Liver (tissue), 3 donors: ENCODE measurements around the gene CDC20.

Source experiments
- CTCF ChIP-seq: fragments of 150-350 bp; IDR thresholded peaks from 2 replicates; pipeline ENCODE4 v1.5.1; 2017; ENCODE audit warnings: improper control_type of control experiment, low read depth, low read length; ENCODE audit not compliant: missing input control
- FOXA1 ChIP-seq: IDR thresholded peaks from 2 replicates; pipeline ENCODE4 v1.6.1; 2016; ENCODE audit warnings: antibody characterized with exemption
- FOXA2 ChIP-seq: IDR thresholded peaks from 2 replicates; pipeline ENCODE4 v1.6.1; 2016; ENCODE audit warnings: antibody characterized with exemption
- GABPA ChIP-seq, 2 donors: IDR thresholded peaks in 1 of 2; conservative IDR thresholded peaks in 1 of 2; 2 replicates each; pipeline ENCODE4 v1.6.1; 2016; ENCODE audit warnings: antibody characterized with exemption in 2 of 2, mild to moderate bottlenecking in 1 of 2, moderate library complexity in 1 of 2
- MAX ChIP-seq: IDR thresholded peaks from 2 replicates; pipeline ENCODE4 v1.6.1; 2016; ENCODE audit warnings: antibody characterized with exemption
- SP1 ChIP-seq: IDR thresholded peaks from 2 replicates; pipeline ENCODE4 v1.6.1; 2018; ENCODE audit warnings: antibody characterized with exemption, mild to moderate bottlenecking
- TAF1 ChIP-seq: conservative IDR thresholded peaks from 2 replicates; pipeline ENCODE4 v1.6.1; 2016; ENCODE audit warnings: antibody characterized with exemption, mild to moderate bottlenecking
- ZBTB33 ChIP-seq: IDR thresholded peaks from 2 replicates; pipeline ENCODE4 v1.6.1; 2016; ENCODE audit warnings: antibody characterized with exemption
- TF ChIP-seq, protein P1 (sequence below): IDR thresholded peaks from 2 replicates; pipeline ENCODE4 v1.6.1; 2016; ENCODE audit warnings: antibody characterized with exemption, mild to moderate bottlenecking
- donor health status: healthy.
- donor health status: healthy.

GRCh38 chr1:43382027-43382779, 23.4 kb downstream of the CDC20 start:
- TF ChIP-seq CTCF (no peak), ZBTB33 (no peak), GABPA (IDR thresholded peaks at IDR 0.05 in 1 of 2, conservative IDR thresholded peaks at IDR 0.05 in 1 of 2) (no peak), MAX (no peak), FOXA1 (no peak), FOXA2 (no peak), TAF1 (no peak), SP1 (no peak)
- TF ChIP-seq, protein P1, sequence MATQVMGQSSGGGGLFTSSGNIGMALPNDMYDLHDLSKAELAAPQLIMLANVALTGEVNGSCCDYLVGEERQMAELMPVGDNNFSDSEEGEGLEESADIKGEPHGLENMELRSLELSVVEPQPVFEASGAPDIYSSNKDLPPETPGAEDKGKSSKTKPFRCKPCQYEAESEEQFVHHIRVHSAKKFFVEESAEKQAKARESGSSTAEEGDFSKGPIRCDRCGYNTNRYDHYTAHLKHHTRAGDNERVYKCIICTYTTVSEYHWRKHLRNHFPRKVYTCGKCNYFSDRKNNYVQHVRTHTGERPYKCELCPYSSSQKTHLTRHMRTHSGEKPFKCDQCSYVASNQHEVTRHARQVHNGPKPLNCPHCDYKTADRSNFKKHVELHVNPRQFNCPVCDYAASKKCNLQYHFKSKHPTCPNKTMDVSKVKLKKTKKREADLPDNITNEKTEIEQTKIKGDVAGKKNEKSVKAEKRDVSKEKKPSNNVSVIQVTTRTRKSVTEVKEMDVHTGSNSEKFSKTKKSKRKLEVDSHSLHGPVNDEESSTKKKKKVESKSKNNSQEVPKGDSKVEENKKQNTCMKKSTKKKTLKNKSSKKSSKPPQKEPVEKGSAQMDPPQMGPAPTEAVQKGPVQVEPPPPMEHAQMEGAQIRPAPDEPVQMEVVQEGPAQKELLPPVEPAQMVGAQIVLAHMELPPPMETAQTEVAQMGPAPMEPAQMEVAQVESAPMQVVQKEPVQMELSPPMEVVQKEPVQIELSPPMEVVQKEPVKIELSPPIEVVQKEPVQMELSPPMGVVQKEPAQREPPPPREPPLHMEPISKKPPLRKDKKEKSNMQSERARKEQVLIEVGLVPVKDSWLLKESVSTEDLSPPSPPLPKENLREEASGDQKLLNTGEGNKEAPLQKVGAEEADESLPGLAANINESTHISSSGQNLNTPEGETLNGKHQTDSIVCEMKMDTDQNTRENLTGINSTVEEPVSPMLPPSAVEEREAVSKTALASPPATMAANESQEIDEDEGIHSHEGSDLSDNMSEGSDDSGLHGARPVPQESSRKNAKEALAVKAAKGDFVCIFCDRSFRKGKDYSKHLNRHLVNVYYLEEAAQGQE = no peak
